ENCODE results near the gene GPR89B. TPM values are rescaled to one million over a fixed set of nuclear protein-coding genes. Genes with fewer than 3 reads are reported as not detected.

Gene GPR89B
- 8.9 and 14.3 TPM in 2 replicates for total RNA-seq

GRCh38 chr1:147928236-147929132, at the start of gene GPR89B:
TSS of gene GPR89B (plus strand) at chr1:147928420. CDS start at chr1:147928537, 117 bp downstream.

DNA sequence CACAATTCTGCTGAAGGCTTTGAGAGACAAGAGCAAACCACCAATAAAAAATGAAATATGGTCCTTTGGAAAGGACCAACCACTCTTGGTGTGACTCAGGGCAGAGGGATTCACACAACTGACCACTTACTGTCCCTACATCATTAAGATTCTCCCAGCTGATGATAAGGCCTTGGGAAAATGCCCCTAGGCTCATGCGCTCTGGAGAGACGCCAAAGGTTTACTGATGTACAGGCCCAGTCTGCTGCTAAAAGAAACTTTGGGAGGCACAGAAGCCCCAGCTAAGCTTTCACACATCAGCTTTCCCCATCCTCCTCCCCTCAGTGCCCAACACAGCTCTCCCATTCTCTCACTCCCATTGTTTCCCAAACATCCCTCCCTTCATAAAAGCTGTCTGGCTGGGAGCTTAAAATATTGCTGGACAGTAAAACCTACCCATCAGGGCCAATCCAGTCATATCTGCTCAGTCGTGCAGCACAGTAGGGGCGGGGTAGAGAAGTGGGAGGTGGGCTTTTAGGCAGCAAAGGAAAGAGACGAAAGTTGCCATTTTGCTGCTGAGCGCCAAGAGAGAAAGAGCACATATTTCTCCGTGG, 25.9 kb upstream of the GPR89B start, which contains the start of gene GJA8:
Gene GJA8, plus strand, starts transcription at position 543 of the 593 bp plus-strand sequence. CDS start 5,161 bp downstream, outside the sequence.

Other genes with a start within 250 kb of the GPR89B start
- not detected in 2 replicates for gene GJA5, start 167.8 kb upstream of the GPR89B start, total RNA-seq
- gene GJA8, start 25.6 kb upstream of the GPR89B start, total RNA-seq: not detected in 2 replicates
- 2.1 and 2.7 TPM in 2 replicates for gene NBPF11, start 223.9 kb downstream of the GPR89B start, total RNA-seq

Measured in bronchus fibroblast of lung (primary cell).